Measurements from ENCODE around the gene C17orf113.
"Not testable (repeated sequence)": the region's sequence is repeated elsewhere in the genome, so short reads cannot be mapped to it uniquely, and the experiment has no call there.

C17orf113 gene

DNA sequence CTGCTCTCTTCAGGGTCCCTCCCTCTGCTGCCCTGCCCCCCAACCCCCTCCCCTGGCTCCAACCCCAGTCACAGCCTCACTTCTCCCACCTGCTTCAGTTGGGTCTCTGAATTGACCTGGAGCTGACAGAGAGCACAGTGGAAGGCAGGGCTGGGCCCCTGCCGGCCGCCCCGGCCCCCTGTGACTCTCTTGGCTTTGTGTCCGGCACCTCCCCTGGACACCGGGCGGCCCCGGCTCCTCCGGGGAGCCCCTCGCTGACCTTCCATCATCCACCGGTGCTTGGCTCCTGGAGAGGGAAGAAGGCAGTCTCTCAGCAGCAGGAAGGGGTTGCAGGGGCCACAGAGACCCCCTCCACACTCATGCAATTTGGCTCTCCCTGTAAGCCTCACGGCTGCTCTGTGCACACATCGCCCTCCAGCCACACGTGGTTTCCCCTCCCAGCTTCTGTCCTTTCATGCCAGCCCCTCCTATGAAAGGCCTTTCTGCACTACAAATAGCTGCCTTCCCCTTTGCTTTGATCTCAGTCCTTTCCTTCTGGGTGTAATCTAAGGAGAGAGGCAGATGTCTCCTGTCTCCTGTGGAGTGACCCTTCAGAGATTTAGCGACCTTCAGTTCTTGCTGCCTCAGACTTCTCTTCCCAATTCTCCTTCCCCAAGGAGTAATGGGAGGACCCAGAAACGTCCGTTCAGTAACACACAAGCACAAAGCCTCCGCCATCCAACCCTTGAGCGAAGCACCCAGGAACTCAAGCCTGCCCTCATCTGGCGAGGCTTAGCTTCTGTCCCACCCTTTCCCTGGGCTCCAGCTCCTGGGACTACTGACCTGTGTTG is 22.2 kb downstream of the C17orf113 start:
- DNase-seq (ENCODE audit: low read depth): peak; percentile 29
- TF ChIP-seq, protein P1, sequence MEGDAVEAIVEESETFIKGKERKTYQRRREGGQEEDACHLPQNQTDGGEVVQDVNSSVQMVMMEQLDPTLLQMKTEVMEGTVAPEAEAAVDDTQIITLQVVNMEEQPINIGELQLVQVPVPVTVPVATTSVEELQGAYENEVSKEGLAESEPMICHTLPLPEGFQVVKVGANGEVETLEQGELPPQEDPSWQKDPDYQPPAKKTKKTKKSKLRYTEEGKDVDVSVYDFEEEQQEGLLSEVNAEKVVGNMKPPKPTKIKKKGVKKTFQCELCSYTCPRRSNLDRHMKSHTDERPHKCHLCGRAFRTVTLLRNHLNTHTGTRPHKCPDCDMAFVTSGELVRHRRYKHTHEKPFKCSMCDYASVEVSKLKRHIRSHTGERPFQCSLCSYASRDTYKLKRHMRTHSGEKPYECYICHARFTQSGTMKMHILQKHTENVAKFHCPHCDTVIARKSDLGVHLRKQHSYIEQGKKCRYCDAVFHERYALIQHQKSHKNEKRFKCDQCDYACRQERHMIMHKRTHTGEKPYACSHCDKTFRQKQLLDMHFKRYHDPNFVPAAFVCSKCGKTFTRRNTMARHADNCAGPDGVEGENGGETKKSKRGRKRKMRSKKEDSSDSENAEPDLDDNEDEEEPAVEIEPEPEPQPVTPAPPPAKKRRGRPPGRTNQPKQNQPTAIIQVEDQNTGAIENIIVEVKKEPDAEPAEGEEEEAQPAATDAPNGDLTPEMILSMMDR (conservative IDR thresholded peaks at IDR 0.05; ENCODE audit: low read depth, low read length): peak; percentile 60
- H3K4me3 ChIP-seq (ENCODE audit: low read depth, low read length): no peak overlapping the region

DNA sequence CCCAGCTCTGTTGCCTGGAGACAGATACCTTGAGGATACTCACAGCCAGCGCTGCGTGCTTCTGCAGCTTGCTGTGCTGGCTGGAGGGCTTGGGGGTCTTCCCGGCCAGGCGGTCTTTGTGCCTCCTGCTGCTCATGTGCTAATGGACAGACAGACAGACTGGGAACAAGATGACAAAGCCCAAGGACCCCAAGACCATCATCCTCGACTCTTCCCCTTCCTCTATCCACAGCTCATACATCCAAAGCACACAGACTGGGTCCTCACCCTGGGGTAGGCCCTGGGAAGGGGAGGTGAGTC is 22.9 kb downstream of the C17orf113 start:
- no peak overlapping the region for H3K4me3 ChIP-seq (ENCODE audit: low read depth, low read length)
- DNase-seq (ENCODE audit: low read depth): no peak
- TF ChIP-seq, protein P1 (conservative IDR thresholded peaks at IDR 0.05; ENCODE audit: low read depth, low read length): no peak

DNA sequence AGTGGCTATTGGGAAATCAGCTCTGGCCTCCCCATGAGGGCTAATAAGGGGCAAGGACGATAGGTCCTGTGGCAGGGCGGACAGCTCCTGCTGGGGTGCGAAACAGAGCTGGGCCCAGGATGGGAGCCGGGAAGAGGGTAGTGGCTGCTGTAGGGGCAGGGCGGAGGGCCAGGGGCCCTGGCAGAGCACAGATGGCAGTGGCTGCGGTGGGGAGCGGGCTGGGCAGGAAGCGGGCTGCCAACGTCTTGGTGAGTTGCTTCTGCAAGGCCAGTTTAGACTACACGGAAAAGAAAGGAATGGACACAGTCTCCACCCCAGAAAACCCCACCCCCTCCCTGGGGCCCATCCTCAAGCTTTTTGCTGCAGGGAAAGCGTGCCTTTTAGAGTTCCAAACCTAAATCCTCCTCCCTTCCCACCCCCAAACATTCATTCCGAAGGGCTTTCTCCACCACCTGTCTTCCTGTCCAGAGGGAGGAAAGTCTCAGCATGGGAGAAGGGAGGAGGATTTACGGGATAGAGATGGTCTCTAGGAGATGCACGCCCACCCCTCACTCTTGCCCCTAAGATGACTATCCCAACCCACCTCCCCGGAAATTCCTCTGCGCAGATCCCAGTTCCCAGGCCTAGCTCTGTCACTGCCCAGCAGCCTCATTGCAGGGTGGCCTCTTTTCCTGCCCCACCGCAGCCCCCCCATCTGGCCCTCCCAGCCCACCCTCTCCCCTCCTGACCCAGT is 23.4 kb downstream of the C17orf113 start:
- DNase-seq (ENCODE audit: low read depth): no peak
- TF ChIP-seq, protein P1 (conservative IDR thresholded peaks at IDR 0.05; ENCODE audit: low read depth, low read length): no peak
- H3K4me3 ChIP-seq (ENCODE audit: low read depth, low read length): no peak overlapping the region

DNA sequence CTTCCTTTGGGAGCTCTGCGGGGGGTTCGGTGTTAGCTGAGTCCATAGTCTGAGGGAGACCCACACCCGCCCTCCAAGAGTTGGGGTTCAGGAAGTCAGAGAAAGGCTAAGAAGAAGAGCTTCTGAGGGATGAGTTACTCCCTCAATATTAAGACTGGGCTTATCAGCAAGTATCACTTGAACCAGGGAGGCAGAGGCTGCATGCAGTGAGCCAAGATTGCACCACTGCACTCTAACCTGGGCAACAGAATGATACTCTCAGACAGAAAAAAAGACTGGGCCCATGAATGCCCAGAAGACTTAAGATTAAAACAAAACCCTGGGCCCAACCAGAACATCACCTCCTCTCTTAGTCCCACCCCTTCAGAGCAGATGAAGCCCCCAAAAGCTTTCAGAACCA is 24.5 kb downstream of the C17orf113 start:
- H3K4me3 ChIP-seq (ENCODE audit: low read depth, low read length): no peak overlapping the region
- TF ChIP-seq, protein P1 (conservative IDR thresholded peaks at IDR 0.05; ENCODE audit: low read depth, low read length): no peak
- no peak for DNase-seq (ENCODE audit: low read depth)

DNA sequence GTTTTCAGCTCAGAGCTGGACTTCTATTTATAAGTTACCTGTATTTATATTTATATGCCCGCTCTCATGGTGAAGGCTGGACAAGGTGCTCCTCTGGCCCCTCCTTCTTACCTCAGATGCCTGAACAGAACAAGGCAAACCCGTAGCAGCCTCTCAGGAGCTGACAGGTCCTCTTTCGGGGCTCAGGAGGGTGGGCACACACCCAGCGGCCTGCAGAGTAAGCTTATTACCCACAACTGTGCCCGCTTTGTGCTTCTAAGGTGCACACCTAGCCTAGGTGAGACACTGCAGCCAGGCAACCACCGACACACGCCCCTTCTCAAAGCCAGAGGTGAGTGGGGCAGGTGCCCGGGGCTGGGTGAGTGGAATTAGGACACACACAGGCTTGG is 25.2 kb downstream of the C17orf113 start:
- no peak for DNase-seq (ENCODE audit: low read depth)
- no peak overlapping the region for H3K4me3 ChIP-seq (ENCODE audit: low read depth, low read length)
- TF ChIP-seq, protein P1 (conservative IDR thresholded peaks at IDR 0.05; ENCODE audit: low read depth, low read length): no peak

DNA sequence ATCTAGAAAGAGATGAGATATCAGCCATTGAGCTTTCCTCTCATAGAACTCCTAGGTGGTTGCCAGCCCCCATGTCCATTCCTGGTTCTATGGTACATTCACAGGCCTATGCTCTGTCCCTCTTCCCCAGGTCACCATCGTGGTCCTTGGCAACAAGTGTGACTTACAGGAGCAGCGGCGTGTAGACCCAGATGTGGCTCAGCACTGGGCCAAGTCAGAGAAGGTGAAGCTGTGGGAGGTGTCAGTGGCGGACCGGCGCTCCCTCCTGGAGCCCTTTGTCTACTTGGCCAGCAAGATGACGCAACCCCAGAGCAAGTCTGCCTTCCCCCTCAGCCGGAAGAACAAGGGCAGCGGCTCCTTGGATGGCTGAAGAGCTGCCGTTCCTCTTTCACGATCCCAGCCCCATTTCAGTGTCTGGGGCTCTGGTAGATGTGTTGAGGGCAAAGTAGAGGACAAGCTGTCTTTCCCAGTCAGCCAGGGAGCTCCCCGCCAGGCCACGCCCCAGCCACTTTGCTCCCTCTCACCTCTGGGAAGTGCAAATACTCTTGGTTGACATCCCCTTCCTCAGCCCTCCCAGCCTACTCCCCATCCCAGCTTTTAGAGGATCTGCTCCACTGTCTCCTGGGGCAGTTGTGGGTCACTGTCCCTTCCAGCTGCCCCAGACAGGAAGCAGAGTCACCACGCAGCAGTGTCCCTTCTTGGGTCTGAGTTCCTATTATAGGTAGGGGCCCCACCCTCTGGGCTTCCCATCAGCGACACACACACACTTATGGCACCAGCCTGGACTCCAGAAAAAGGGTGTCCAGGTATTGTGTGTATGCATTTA is 26.7 kb downstream of the C17orf113 start:
- TF ChIP-seq, protein P1 (conservative IDR thresholded peaks at IDR 0.05; ENCODE audit: low read depth, low read length): no peak
- no peak overlapping the region for H3K4me3 ChIP-seq (ENCODE audit: low read depth, low read length)
- DNase-seq (ENCODE audit: low read depth): no peak

DNA sequence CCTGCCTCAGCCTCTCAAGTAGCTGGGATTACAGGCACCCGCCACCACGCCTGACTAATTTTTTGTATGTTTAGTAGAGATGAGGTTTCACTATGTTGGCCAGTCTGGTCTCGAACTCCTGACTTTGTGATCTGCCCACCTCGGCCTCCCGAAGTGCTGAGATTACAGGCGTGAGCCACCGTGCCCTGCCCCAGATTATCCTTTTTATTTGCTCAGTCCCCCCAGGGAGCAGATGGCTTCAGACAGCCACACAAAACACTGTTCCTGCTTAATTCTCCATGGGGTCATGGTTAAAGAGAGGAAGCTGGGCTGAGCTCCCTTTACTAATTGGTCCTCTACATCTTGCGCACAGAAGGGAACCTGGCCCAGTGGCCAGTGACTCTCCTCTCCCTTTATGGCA is 29.6 kb downstream of the C17orf113 start:
- DNase-seq (ENCODE audit: low read depth): not testable (repeated sequence)
- peak overlapping the region; percentile 91 for H3K4me3 ChIP-seq (ENCODE audit: low read depth, low read length)
